Breast epithelium (tissue), 3 donors: Measurements from ENCODE around the gene NDUFB1.

ENCODE experiments used
- POLR2AphosphoS5 ChIP-seq, 3 donors: sonication (generic); formaldehyde crosslinking; IDR thresholded peaks; one replicate each; pipeline ENCODE4 v1.6.1; 2017; ENCODE audit warnings: antibody characterized with exemption in 3 of 3
- TF ChIP-seq, protein P1 (sequence below), 3 donors: fragments of 450-650 bp; IDR thresholded peaks; one replicate each; pipeline ENCODE4 v1.5.1; 2016 to 2017; ENCODE audit warnings: antibody characterized with exemption in 3 of 3, mild to moderate bottlenecking in 3 of 3, moderate library complexity in 3 of 3

DNA sequence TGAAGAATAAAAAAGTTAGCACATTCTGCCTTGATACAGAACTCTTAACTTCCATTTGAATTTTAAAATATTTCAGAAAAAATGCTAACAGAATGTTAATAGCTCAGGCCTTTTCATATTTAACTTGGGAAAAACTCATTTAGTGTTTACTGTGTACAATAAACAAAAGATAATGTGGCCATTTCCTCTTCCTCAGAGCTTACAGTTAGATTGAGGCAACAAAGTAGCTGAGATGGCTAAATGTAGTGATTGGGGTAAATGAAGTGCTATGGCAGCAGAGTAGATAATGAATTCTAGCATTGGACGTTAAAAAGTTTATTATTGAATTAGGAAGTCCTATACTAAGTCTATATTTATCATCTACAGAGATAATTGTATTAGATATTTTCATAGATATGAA, 12.9 kb upstream of the NDUFB1 start:
- TF ChIP-seq, protein P1, sequence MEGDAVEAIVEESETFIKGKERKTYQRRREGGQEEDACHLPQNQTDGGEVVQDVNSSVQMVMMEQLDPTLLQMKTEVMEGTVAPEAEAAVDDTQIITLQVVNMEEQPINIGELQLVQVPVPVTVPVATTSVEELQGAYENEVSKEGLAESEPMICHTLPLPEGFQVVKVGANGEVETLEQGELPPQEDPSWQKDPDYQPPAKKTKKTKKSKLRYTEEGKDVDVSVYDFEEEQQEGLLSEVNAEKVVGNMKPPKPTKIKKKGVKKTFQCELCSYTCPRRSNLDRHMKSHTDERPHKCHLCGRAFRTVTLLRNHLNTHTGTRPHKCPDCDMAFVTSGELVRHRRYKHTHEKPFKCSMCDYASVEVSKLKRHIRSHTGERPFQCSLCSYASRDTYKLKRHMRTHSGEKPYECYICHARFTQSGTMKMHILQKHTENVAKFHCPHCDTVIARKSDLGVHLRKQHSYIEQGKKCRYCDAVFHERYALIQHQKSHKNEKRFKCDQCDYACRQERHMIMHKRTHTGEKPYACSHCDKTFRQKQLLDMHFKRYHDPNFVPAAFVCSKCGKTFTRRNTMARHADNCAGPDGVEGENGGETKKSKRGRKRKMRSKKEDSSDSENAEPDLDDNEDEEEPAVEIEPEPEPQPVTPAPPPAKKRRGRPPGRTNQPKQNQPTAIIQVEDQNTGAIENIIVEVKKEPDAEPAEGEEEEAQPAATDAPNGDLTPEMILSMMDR (IDR thresholded peaks at IDR 0.05) = no peak
- no peak for TF ChIP-seq POLR2AphosphoS5 (IDR thresholded peaks at IDR 0.05)
